Endothelial cell of coronary artery (primary cell): ENCODE measurements around the gene CEACAM3. TPM values are rescaled to one million over a fixed set of nuclear protein-coding genes. Genes with fewer than 3 reads are reported as not detected.

ENCODE experiments used
- total RNA-seq: library from RNA; depleted of rRNA; stranded (reverse); fragments of >200 nt; gene quantifications from 2 replicates; pipeline ENCODE4 v1.2.3, GENCODE V29; 2014

The CEACAM3 gene
- not detected in 2 replicates for total RNA-seq

DNA sequence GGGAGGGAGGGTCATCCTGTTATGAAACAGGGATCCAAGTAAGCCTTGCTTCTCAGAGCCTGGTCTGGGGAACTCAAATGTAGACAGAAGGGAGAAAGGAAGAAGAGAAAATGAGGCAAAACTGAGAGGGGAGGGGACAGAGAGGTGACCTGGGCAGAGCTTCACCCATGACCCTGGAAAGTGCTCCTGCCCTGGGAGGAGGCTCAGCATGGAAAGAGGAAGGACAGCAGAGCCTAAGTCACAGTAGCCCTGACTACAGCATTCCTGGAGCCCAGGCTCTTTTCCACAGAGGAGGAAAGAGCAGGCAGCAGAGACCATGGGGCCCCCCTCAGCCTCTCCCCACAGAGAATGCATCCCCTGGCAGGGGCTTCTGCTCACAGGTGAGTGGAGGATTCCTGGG is at the start of gene CEACAM3:
Gene CEACAM3 (plus strand): TSS at position 226 of the 400 bp plus-strand sequence. CDS start 91 bp downstream, at position 317.

GRCh38 chr19:41755328-41755913 is 41.0 kb upstream of the CEACAM3 start, which contains the start of gene CEACAM6:
TSS of gene CEACAM6 (plus strand) at chr19:41755530. CDS start at chr19:41755639, 109 bp downstream.

GRCh38 chr19:41844601-41845000 is 48.2 kb downstream of the CEACAM3 start, which contains the start of gene LYPD4:
TSS of gene LYPD4 (minus strand) at chr19:41844683. CDS start at chr19:41839285, 5,398 bp downstream.

DNA sequence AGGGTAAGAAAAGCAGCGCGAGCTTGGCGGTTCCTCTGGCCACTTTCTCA is 48.4 kb downstream of the CEACAM3 start, which contains the start of gene DMRTC2:
Gene DMRTC2 (plus strand): TSS at position 42 of the 50 bp plus-strand sequence. CDS start 2,387 bp downstream, outside the sequence.

DNA sequence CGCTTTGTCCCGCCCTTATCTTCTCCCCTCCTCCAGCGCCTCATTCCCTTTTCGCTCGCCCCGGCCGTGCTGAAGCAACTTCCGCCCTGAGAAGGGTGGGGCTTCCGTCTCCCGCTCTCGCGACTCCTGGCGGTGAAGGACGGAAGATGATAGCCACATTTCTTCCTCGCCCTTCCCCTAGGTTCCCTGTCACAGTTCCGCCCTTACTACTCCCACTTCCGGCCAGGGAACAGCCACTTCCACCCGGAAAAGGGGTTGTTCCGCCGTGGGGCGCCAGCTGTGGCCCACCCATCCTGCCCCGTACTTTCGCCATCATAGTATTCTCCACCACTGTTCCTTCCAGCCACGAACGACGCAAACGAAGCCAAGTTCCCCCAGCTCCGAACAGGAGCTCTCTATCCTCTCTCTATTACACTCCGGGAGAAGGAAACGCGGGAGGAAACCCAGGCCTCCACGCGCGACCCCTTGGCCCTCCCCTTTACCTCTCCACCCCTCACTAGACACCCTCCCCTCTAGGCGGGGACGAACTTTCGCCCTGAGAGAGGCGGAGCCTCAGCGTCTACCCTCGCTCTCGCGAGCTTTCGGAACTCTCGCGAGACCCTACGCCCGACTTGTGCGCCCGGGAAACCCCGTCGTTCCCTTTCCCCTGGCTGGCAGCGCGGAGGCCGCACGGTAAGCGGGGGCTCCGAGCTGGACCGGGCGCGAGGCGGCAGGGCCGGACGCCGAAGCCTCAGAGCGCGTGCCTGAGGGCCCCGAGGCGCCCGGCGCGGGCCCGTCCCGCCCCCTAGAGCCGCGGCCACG is 63.4 kb downstream of the CEACAM3 start, which contains the start of gene RPS19:
Gene RPS19 (plus strand): TSS at position 638 of the 801 bp plus-strand sequence. CDS start 520 bp downstream, outside the sequence.

Other genes starting within 250 kb of the CEACAM3 start
- 0.47 and 1.6 TPM in 2 replicates for gene CEACAM21, start 220.4 kb upstream of the CEACAM3 start, total RNA-seq
- not detected in 2 replicates for gene CEACAM4, start 169.5 kb upstream of the CEACAM3 start, total RNA-seq
- not detected in 2 replicates for gene CEACAM7, start 108.3 kb upstream of the CEACAM3 start, total RNA-seq
- gene CEACAM5, start 88.0 kb upstream of the CEACAM3 start, total RNA-seq, result not detected in 2 replicates
- gene CEACAM6, start 41.1 kb upstream of the CEACAM3 start, total RNA-seq, result not detected in 2 replicates
- gene LYPD4, start 48.1 kb downstream of the CEACAM3 start, total RNA-seq, result not detected in 2 replicates
- not detected in 2 replicates for gene DMRTC2, start 48.5 kb downstream of the CEACAM3 start, total RNA-seq
- 2,258 and 2,371 TPM in 2 replicates for gene RPS19, start 63.7 kb downstream of the CEACAM3 start, total RNA-seq
- 0.09 TPM in 2 replicates for gene CD79A, start 80.7 kb downstream of the CEACAM3 start, total RNA-seq
- gene ARHGEF1, start 86.6 kb downstream of the CEACAM3 start, total RNA-seq, result 41.0 and 45.1 TPM in 2 replicates
- gene ERFL, start 131.9 kb downstream of the CEACAM3 start, total RNA-seq, result under 0.01 TPM in 1 of 2 replicates, not detected in the other
- gene RABAC1, start 162.7 kb downstream of the CEACAM3 start, total RNA-seq, result 189 and 201 TPM in 2 replicates
- gene ATP1A3, start 197.6 kb downstream of the CEACAM3 start, total RNA-seq, result under 0.01 TPM in 1 of 2 replicates, not detected in the other